ENCODE data around the gene CYP2S1.
"Not testable (repeated sequence)": the region's sequence is repeated elsewhere in the genome, so short reads cannot be mapped to it uniquely, and the experiment has no call there.

Gene CYP2S1

GRCh38 chr19:41175801-41176777 lies 16.9 kb upstream of the CYP2S1 start:
- peak; percentile 69 for DNase-seq
- no peak overlapping the region for H3K4me3 ChIP-seq (ENCODE audit: low read depth, low read length)
- H3K27ac ChIP-seq = no peak overlapping the region
- no peaks in the 10 kb centered on the region for H3K36me3 ChIP-seq (replicated peaks)
- H3K27me3 ChIP-seq (replicated peaks) = no peaks in the 10 kb centered on the region
- in situ Hi-C loops (cut with HindIII; ENCODE audit: low pct_ligation_motif_present, low sequenced_read_pairs) = no loop called here
- TF ChIP-seq CTCF (IDR thresholded peaks at IDR 0.05; ENCODE audit: low read depth, low read length, missing control alignments) = no peak

- DNase-seq; H3K36me3 ChIP-seq (replicated peaks); H3K27me3 ChIP-seq (replicated peaks); H3K27ac ChIP-seq; in situ Hi-C loops (cut with HindIII; ENCODE audit: low pct_ligation_motif_present, low sequenced_read_pairs); H3K4me3 ChIP-seq (ENCODE audit: low read depth, low read length): not testable (repeated sequence)
These were observed 12.8 kb upstream of the CYP2S1 start for GRCh38 chr19:41180173-41180572.

- DNase-seq = no peak
- no peaks in the 10 kb centered on the region for H3K36me3 ChIP-seq (replicated peaks)
- TF ChIP-seq CTCF (IDR thresholded peaks at IDR 0.05; ENCODE audit: low read depth, low read length, missing control alignments) = no peak
- in situ Hi-C loops (cut with HindIII; ENCODE audit: low pct_ligation_motif_present, low sequenced_read_pairs) = no loop called here
- peaks cover 3% of the 10 kb centered on the region for H3K27me3 ChIP-seq (replicated peaks)
- no peak overlapping the region for H3K27ac ChIP-seq
- no peak overlapping the region for H3K4me3 ChIP-seq (ENCODE audit: low read depth, low read length)
These were observed 5.8 kb upstream of the CYP2S1 start for GRCh38 chr19:41186971-41187883.

- Histone ChIP-seq H3K36me3 (replicated peaks) (no peaks in the 10 kb centered on the region), H3K27ac (no peak overlapping the region), H3K27me3 (replicated peaks) (peaks cover 3% of the 10 kb centered on the region), H3K4me3 (ENCODE audit: low read depth, low read length) (no peak overlapping the region)
- no peak for TF ChIP-seq CTCF (IDR thresholded peaks at IDR 0.05; ENCODE audit: low read depth, low read length, missing control alignments)
- in situ Hi-C loops (cut with HindIII; ENCODE audit: low pct_ligation_motif_present, low sequenced_read_pairs) = no loop called here
- no peak for DNase-seq
These were observed 5.1 kb upstream of the CYP2S1 start for GRCh38 chr19:41187884-41188279.

GRCh38 chr19:41189425-41190065 lies 3.5 kb upstream of the CYP2S1 start:
- DNase-seq = no peak
- Histone ChIP-seq H3K27me3 (replicated peaks) (peaks cover 3% of the 10 kb centered on the region), H3K4me3 (ENCODE audit: low read depth, low read length) (no peak overlapping the region), H3K36me3 (replicated peaks) (no peaks in the 10 kb centered on the region), H3K27ac (no peak overlapping the region)
- in situ Hi-C loops (cut with HindIII; ENCODE audit: low pct_ligation_motif_present, low sequenced_read_pairs) = no loop called here
- no peak for TF ChIP-seq CTCF (IDR thresholded peaks at IDR 0.05; ENCODE audit: low read depth, low read length, missing control alignments)
